ENCODE measurements around the gene KRTDAP. TPM values are rescaled to one million over a fixed set of nuclear protein-coding genes. Genes with fewer than 3 reads are reported as not detected.

The KRTDAP gene
- polyA plus RNA-seq, 1 donor (not counting 4 experiments of a cell fraction or from before 2014, with no cell fraction given) = 85.4 TPM

DNA sequence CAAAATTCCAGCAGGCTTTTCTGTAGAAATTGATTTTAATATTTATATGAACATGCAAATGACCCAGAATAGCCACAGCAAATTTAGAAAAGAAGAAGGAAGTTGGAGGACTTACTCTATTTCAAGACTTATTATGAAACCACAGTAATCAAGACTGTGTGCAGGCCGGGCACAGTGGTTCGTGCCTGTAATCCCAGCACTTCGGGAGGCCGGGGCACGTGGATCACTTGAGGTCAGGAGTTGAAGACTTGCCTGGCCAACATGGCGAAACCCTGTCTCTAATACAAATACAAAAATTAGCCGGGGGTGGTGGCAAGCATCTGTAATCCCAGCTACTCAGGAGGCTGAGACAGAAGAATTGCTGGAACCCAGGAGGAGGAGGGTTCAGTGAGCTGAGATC, 48.2 kb downstream of the KRTDAP start:
- H3K27ac ChIP-seq (ENCODE audit: control insufficient read depth, insufficient read depth, low read length) = no peak overlapping the region
- H3K27me3 ChIP-seq (ENCODE audit: control insufficient read depth, extremely low read depth, insufficient read depth, low read length) = peaks cover 6% of the 10 kb centered on the region
- H3K4me2 ChIP-seq (ENCODE audit: control insufficient read depth, extremely low read depth, insufficient read depth, low read depth, low read length) = no peak overlapping the region
- H2AFZ ChIP-seq (ENCODE audit: control insufficient read depth, low read length) = no peak overlapping the region
- dilution Hi-C loops (cut with MboI; ENCODE audit: extremely low pct_ligation_motif_present, low sequenced_read_pairs) = no loop called here
- DNase-seq (ENCODE audit: low read depth, low spot score) (no peak), FAIRE-seq (no peak)
- H3K9ac ChIP-seq (ENCODE audit: control insufficient read depth, extremely low read depth, insufficient read depth, low read length) = no peak overlapping the region
- TF ChIP-seq EZH2 (IDR thresholded peaks at IDR 0.05; ENCODE audit: low read length) = no peak
- TF ChIP-seq, protein P1, sequence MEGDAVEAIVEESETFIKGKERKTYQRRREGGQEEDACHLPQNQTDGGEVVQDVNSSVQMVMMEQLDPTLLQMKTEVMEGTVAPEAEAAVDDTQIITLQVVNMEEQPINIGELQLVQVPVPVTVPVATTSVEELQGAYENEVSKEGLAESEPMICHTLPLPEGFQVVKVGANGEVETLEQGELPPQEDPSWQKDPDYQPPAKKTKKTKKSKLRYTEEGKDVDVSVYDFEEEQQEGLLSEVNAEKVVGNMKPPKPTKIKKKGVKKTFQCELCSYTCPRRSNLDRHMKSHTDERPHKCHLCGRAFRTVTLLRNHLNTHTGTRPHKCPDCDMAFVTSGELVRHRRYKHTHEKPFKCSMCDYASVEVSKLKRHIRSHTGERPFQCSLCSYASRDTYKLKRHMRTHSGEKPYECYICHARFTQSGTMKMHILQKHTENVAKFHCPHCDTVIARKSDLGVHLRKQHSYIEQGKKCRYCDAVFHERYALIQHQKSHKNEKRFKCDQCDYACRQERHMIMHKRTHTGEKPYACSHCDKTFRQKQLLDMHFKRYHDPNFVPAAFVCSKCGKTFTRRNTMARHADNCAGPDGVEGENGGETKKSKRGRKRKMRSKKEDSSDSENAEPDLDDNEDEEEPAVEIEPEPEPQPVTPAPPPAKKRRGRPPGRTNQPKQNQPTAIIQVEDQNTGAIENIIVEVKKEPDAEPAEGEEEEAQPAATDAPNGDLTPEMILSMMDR (optimal IDR thresholded peaks at IDR 0.05 in 1 of 3, IDR thresholded peaks at IDR 0.05 in 1 of 3, conservative IDR thresholded peaks at IDR 0.05 in 1 of 3; ENCODE audit: extremely low read depth in 1 of 3, insufficient read depth in 2 of 3, low read length in 3 of 3) = no peak
- no peaks in the 10 kb centered on the region for H3K9me3 ChIP-seq (ENCODE audit: control insufficient read depth, low read depth, low read length)
- no peaks in the 10 kb centered on the region for H3K79me2 ChIP-seq (ENCODE audit: control insufficient read depth, insufficient read depth, low read length)
- H3K4me3 ChIP-seq (ENCODE audit: control insufficient read depth in 2 of 3, extremely low read depth in 1 of 3, insufficient read depth in 2 of 3, low read depth in 1 of 3, low read length in 3 of 3) = no peak overlapping the region
- H3K36me3 ChIP-seq (ENCODE audit: control insufficient read depth in 2 of 2, extremely low read depth in 1 of 2, insufficient read depth in 2 of 2, low read length in 2 of 2) = no peaks in the 10 kb centered on the region
- H4K20me1 ChIP-seq (ENCODE audit: control insufficient read depth, extremely low read depth, insufficient read depth, low read length) = no peaks in the 10 kb centered on the region
- H3K9me1 ChIP-seq (ENCODE audit: control insufficient read depth, extremely low read depth, insufficient read depth, low read length) = no peaks in the 10 kb centered on the region
- H3K4me1 ChIP-seq (ENCODE audit: control insufficient read depth, extremely low read depth, insufficient read depth, low read length) = no peaks in the 10 kb centered on the region

DNA sequence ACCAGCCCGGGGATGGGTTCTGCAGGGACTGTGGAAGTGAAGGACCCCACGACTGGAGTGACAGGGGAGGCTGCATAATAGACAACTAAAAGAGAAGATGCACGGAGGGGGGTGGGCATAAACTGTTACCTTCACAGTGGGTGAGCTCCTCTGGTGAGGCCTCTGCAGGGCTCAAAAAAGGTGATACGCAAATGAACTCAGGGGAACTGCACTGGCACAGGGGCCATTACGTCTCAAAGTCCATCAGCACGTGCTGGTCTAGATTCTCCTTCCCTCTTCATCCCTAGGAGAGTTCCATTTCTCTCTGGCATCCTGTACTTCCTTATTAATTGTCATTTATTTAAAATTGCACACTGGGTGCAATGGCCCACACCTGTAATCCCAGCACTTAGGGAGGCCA, 50.3 kb downstream of the KRTDAP start:
- no peaks in the 10 kb centered on the region for H3K9me3 ChIP-seq (ENCODE audit: control insufficient read depth, low read depth, low read length)
- no peak overlapping the region for H2AFZ ChIP-seq (ENCODE audit: control insufficient read depth, low read length)
- H3K4me2 ChIP-seq (ENCODE audit: control insufficient read depth, extremely low read depth, insufficient read depth, low read depth, low read length) = no peak overlapping the region
- H3K4me1 ChIP-seq (ENCODE audit: control insufficient read depth, extremely low read depth, insufficient read depth, low read length) = peaks cover 8% of the 10 kb centered on the region
- dilution Hi-C loops (cut with MboI; ENCODE audit: extremely low pct_ligation_motif_present, low sequenced_read_pairs) = no loop called here
- no peaks in the 10 kb centered on the region for H3K36me3 ChIP-seq (ENCODE audit: control insufficient read depth in 2 of 2, extremely low read depth in 1 of 2, insufficient read depth in 2 of 2, low read length in 2 of 2)
- no peak overlapping the region for H3K27ac ChIP-seq (ENCODE audit: control insufficient read depth, insufficient read depth, low read length)
- H3K79me2 ChIP-seq (ENCODE audit: control insufficient read depth, insufficient read depth, low read length) = no peaks in the 10 kb centered on the region
- H3K27me3 ChIP-seq (ENCODE audit: control insufficient read depth, extremely low read depth, insufficient read depth, low read length) = peaks cover 6% of the 10 kb centered on the region
- H3K9ac ChIP-seq (ENCODE audit: control insufficient read depth, extremely low read depth, insufficient read depth, low read length) = no peak overlapping the region
- H3K9me1 ChIP-seq (ENCODE audit: control insufficient read depth, extremely low read depth, insufficient read depth, low read length) = no peaks in the 10 kb centered on the region
- no peak for FAIRE-seq
- H3K4me3 ChIP-seq (ENCODE audit: control insufficient read depth in 2 of 3, extremely low read depth in 1 of 3, insufficient read depth in 2 of 3, low read depth in 1 of 3, low read length in 3 of 3) = no peak overlapping the region
- no peaks in the 10 kb centered on the region for H4K20me1 ChIP-seq (ENCODE audit: control insufficient read depth, extremely low read depth, insufficient read depth, low read length)
- no peak for TF ChIP-seq EZH2 (IDR thresholded peaks at IDR 0.05; ENCODE audit: low read length)
- TF ChIP-seq, protein P1 (optimal IDR thresholded peaks at IDR 0.05 in 1 of 3, IDR thresholded peaks at IDR 0.05 in 1 of 3, conservative IDR thresholded peaks at IDR 0.05 in 1 of 3; ENCODE audit: extremely low read depth in 1 of 3, insufficient read depth in 2 of 3, low read length in 3 of 3) = no peak
- no peak for DNase-seq (ENCODE audit: low read depth, low spot score)

Data from keratinocyte (primary cell).